HFFc6 (cell line): ENCODE data around the gene BUB1. TPM values are rescaled to one million over a fixed set of nuclear protein-coding genes. Genes with fewer than 3 reads are reported as not detected.

Experiments
- DNase-seq: peaks from one replicate; pipeline ENCODE4 v3.0.0-alpha.2; 2018
- H3K27ac Mint-ChIP-seq: 2 replicates; pipeline ENCODE4 v1.8.0; 2020; ENCODE audit warnings: mild to moderate bottlenecking, mixed read lengths
- H3K27me3 Mint-ChIP-seq: 2 replicates; pipeline ENCODE4 v1.8.0; 2021; ENCODE audit warnings: mild to moderate bottlenecking, moderate library complexity, mixed read lengths; ENCODE audit not compliant: insufficient read depth
- H3K36me3 Mint-ChIP-seq: 2 replicates; pipeline ENCODE4 v1.8.0; 2021; ENCODE audit warnings: low read depth, mixed read lengths
- H3K4me1 Mint-ChIP-seq: 2 replicates; pipeline ENCODE4 v1.8.0; 2020; ENCODE audit warnings: low read depth, mixed read lengths
- H3K4me3 Mint-ChIP-seq: 2 replicates; pipeline ENCODE4 v1.8.0; 2020; ENCODE audit warnings: mild to moderate bottlenecking, moderate library complexity, mixed read lengths
- H3K9me3 Mint-ChIP-seq: 2 replicates; pipeline ENCODE4 v1.8.0; 2020; ENCODE audit warnings: mild to moderate bottlenecking, mixed read lengths
- CTCF ChIP-seq: fragments of 200-600 bp; sonication (generic); IDR thresholded peaks from 2 replicates; pipeline ENCODE4 v1.5.0; 2021; ENCODE audit warnings: antibody characterized with exemption, mild to moderate bottlenecking
- total RNA-seq, 6 experiments: library from RNA; stranded (reverse); fragmentation: NEBNext Ultra II Directional; extraction: Animal tissue kit (Norgen Biotek cat#: 25700); gene quantifications; 2 replicates in 1 of 6; 3 replicates in 5 of 6; pipeline ENCODE4 v1.2.3, GENCODE V29; 2021

BUB1 gene
- total RNA-seq, 6 experiments from 2014 or later, result 16.6 to 52.3 (median 47.6) TPM

GRCh38 chr2:110714452-110715224 lies 36.8 kb upstream of the BUB1 start:
- H3K9me3 Mint-ChIP-seq, result no peaks in the 10 kb centered on the region
- no peaks in the 10 kb centered on the region for H3K4me1 Mint-ChIP-seq
- no peak for DNase-seq
- TF ChIP-seq CTCF, result no peak
- no peak overlapping the region for H3K27ac Mint-ChIP-seq
- H3K27me3 Mint-ChIP-seq, result peaks cover 36% of the 10 kb centered on the region
- no peak overlapping the region for H3K4me3 Mint-ChIP-seq
- H3K36me3 Mint-ChIP-seq, result no peaks in the 10 kb centered on the region

- Mint-ChIP-seq H3K4me3 (no peak overlapping the region), H3K27ac (no peak overlapping the region), H3K27me3 (peaks cover 34% of the 10 kb centered on the region), H3K36me3 (no peaks in the 10 kb centered on the region), H3K4me1 (no peaks in the 10 kb centered on the region), H3K9me3 (no peaks in the 10 kb centered on the region)
- TF ChIP-seq CTCF, result no peak
- DNase-seq, result no peak
These were observed 35.9 kb upstream of the BUB1 start for GRCh38 chr2:110713513-110714362.

- Mint-ChIP-seq H3K27ac (no peak overlapping the region), H3K36me3 (no peaks in the 10 kb centered on the region), H3K27me3 (peaks cover 44% of the 10 kb centered on the region), H3K4me1 (no peaks in the 10 kb centered on the region), H3K9me3 (no peaks in the 10 kb centered on the region), H3K4me3 (no peak overlapping the region)
- TF ChIP-seq CTCF, result no peak
- DNase-seq, result no peak
These were observed 34.9 kb upstream of the BUB1 start for GRCh38 chr2:110712737-110713136.

GRCh38 chr2:110708455-110708854 lies 30.6 kb upstream of the BUB1 start:
- Mint-ChIP-seq H3K4me1 (no peaks in the 10 kb centered on the region), H3K27me3 (peaks cover 36% of the 10 kb centered on the region), H3K27ac (no peak overlapping the region), H3K4me3 (no peak overlapping the region), H3K36me3 (no peaks in the 10 kb centered on the region), H3K9me3 (no peaks in the 10 kb centered on the region)
- DNase-seq, result no peak
- no peak for TF ChIP-seq CTCF

- Mint-ChIP-seq H3K27ac (no peak overlapping the region), H3K4me3 (no peak overlapping the region), H3K27me3 (peaks cover 38% of the 10 kb centered on the region), H3K36me3 (no peaks in the 10 kb centered on the region), H3K4me1 (no peaks in the 10 kb centered on the region), H3K9me3 (no peaks in the 10 kb centered on the region)
- no peak for DNase-seq
- no peak for TF ChIP-seq CTCF
These were observed 29.6 kb upstream of the BUB1 start for GRCh38 chr2:110707386-110707965.
